Heart right ventricle (tissue), 16 donors: ENCODE results near the gene RBM33. TPM values are rescaled to one million over a fixed set of nuclear protein-coding genes. Genes with fewer than 3 reads are reported as not detected.

ENCODE experiments used
- ATAC-seq, 8 donors: fragments of 200-7000 bp; cut with Tn5 transposase; one replicate each; pipeline ENCODE4 v1.9.1; 2020; ENCODE audit warnings: mild to moderate bottlenecking in 8 of 8, moderate library complexity in 8 of 8, moderate number of reproducible peaks in 1 of 8
- DNase-seq, 2 donors: peaks; one replicate each; pipeline ENCODE4 v3.0.0-alpha.2; 2020
- H3K27ac ChIP-seq, 10 donors: fragments of 200-600 bp; sonication (generic) in 2 of 10; one replicate each; pipeline versions ENCODE4 v1.5.0 to v1.8.0; 2020 to 2022; ENCODE audit warnings: mild to moderate bottlenecking in 3 of 10
- H3K27me3 ChIP-seq, 7 donors: fragments of 200-600 bp; one replicate each; pipeline ENCODE4 v1.8.0; 2021 to 2022; ENCODE audit warnings: mild to moderate bottlenecking in 2 of 7
- H3K36me3 ChIP-seq, 9 donors: fragments of 200-600 bp; sonication (generic) in 1 of 9; one replicate each; pipeline versions ENCODE4 v1.5.0 to v1.8.0; 2020 to 2022; ENCODE audit warnings: mild to moderate bottlenecking in 2 of 9
- H3K4me1 ChIP-seq, 9 donors: fragments of 200-600 bp; sonication (generic) in 1 of 9; one replicate each; pipeline versions ENCODE4 v1.5.0 to v1.8.0; 2020 to 2022; ENCODE audit warnings: mild to moderate bottlenecking in 4 of 9
- H3K4me3 ChIP-seq, 10 donors: fragments of 200-600 bp; sonication (generic) in 2 of 10; one replicate each; pipeline versions ENCODE4 v1.5.0 to v1.8.0; 2020 to 2022; ENCODE audit warnings: mild to moderate bottlenecking in 7 of 10, moderate library complexity in 2 of 10
- H3K9me3 ChIP-seq, 11 donors: fragments of 200-600 bp in 10 of 11; sonication (generic) in 2 of 11; one replicate each; pipeline versions ENCODE4 v1.5.0 to v1.8.0; 2013 to 2022; ENCODE audit warnings: mild to moderate bottlenecking in 2 of 11, control low read depth in 1 of 11, moderate library complexity in 1 of 11
- CTCF ChIP-seq, 9 donors: fragments of 200-600 bp; sonication (generic) in 2 of 9; IDR thresholded peaks; one replicate each; pipeline versions ENCODE4 v1.5.0 to v1.8.0; 2021 to 2022; ENCODE audit warnings: antibody characterized with exemption in 9 of 9, mild to moderate bottlenecking in 5 of 9, moderate library complexity in 1 of 9
- WGBS, 2 donors: extraction: QIAGEN DNeasy Blood & Tissue Kit; methylation state at CpG; one replicate each; pipeline ENCODE4 v1.1.7; 2013; ENCODE audit warnings: inconsistent platforms in 1 of 2; 5-methylcytosine and 5-hydroxymethylcytosine counted together
- intact Hi-C, 10 donors: fragments of 100-400 bp; cut with DNase I; formaldehyde crosslinking; loops; one replicate each; pipeline versions ENCODE4 v1.11.1 to v1.14.2; 2022
- polyA plus RNA-seq, 2 donors: library from polyadenylated mRNA; stranded (reverse); fragments of 200-250 nt; gene quantifications; one replicate each; pipeline ENCODE4 v1.2.3, GENCODE V29; 2013
- total RNA-seq, 10 donors: library from RNA; stranded (reverse); fragmentation: NEBNext Ultra II Directional in 3 of 10; extraction: Animal tissue kit (Norgen Biotek cat#: 25700) in 3 of 10; gene quantifications; one replicate each; pipeline versions ENCODE4 v1.2.1 to v1.2.4, GENCODE V29; 2021 to 2023
- donor health status: Arrhythmogenic right ventricular cardiomyopathy.
- donor health status: ischemic (EF 13 %, LVEDD 7.1; RV severe dilation, severe dysfunction).
- donor health status: healthy with polysubstance abuse.
- donor health status: DM: no; HTN: yes; CAD: no.
- donor health status: DM: no; HTN: no; CAD: no.
- donor health status: ischemic (EF 25% LVEDD 6.9; RV normal size, moderate dysfunction).
- donor health status: ischemic (EF 25% LVEDD 5.7; RV mildly dilated, moderate dysfunction).
- donor health status: healthy.
- donor health status: DM: yes; HTN: yes; CAD: no.
- donor health status: Ischemic cardiomyopathy.
- donor health status: ischemic (EF 35%, LVEDD 5.7; RV mildly dilated, moderate dysfunction).
- donor health status: nonischemic (EF 11% LVEDD 7.7; RV severe dilation, severe dysfunction).
- donor health status: DM: yes; HTN: yes; CAD: no.
- donor health status: PGD.
- donor health status: ischemic (EF 29% LVEDD 5.4; RV normal size, mild dysfunction).
- donor health status: nonischemic (EF 23%, LVEDD 6.1; RV moderate dilation, normal function).

RBM33 gene
- total and polyA plus RNA-seq, 12 donors, result 9.5 to 44.6 (median 35.7) TPM

GRCh38 chr7:155788616-155789000 lies 144.1 kb downstream of the RBM33 start:
- H3K27ac ChIP-seq, result no peak overlapping the region
- peaks cover 0 to 23% (median 12%) of the 10 kb centered on the region in 7 donors for H3K27me3 ChIP-seq
- no peak overlapping the region for H3K4me3 ChIP-seq
- DNase-seq (no peak), ATAC-seq (peak in 2 of 8 donors; percentile 19 to 22)
- intact Hi-C loops, result no loop called here
- H3K36me3 ChIP-seq, result peaks cover 0 to 10% (median 6%) of the 10 kb centered on the region in 9 donors
- 90 to 92% methylated on average over 22 of the region's 22 CpGs for WGBS, 2 donors
- no peaks in the 10 kb centered on the region for H3K9me3 ChIP-seq
- no peak for TF ChIP-seq CTCF (IDR thresholded peaks at IDR 0.05)
- peaks cover 0 to 10% (median 0%) of the 10 kb centered on the region in 9 donors for H3K4me1 ChIP-seq

- Histone ChIP-seq H3K27me3 (peaks cover 0 to 23% (median 12%) of the 10 kb centered on the region in 7 donors), H3K27ac (no peak overlapping the region), H3K4me1 (peaks cover 0 to 10% (median 0%) of the 10 kb centered on the region in 9 donors), H3K36me3 (peaks cover 0 to 5% (median 1%) of the 10 kb centered on the region in 9 donors), H3K4me3 (no peak overlapping the region), H3K9me3 (no peaks in the 10 kb centered on the region)
- no peak for DNase-seq
- intact Hi-C loops, result no loop called here
- peak in 1 of 8 donors; percentile 32 for ATAC-seq
- 86 to 88% methylated on average over 29 of the region's 29 CpGs for WGBS, 2 donors
- TF ChIP-seq CTCF (IDR thresholded peaks at IDR 0.05), result no peak
Observed at GRCh38 chr7:155789001-155789725, 144.7 kb downstream of the RBM33 start.

GRCh38 chr7:155790666-155791065 lies 146.2 kb downstream of the RBM33 start:
- 62 to 71% methylated on average over 8 of the region's 8 CpGs for WGBS, 2 donors
- H3K4me1 ChIP-seq, result peaks cover 0 to 10% (median 0%) of the 10 kb centered on the region in 9 donors
- H3K4me3 ChIP-seq, result no peak overlapping the region
- H3K27me3 ChIP-seq, result peaks cover 0 to 28% (median 17%) of the 10 kb centered on the region in 7 donors
- no peak for ATAC-seq
- DNase-seq, result no peak
- no peak for TF ChIP-seq CTCF (IDR thresholded peaks at IDR 0.05)
- H3K27ac ChIP-seq, result no peak overlapping the region
- H3K36me3 ChIP-seq, result no peaks in the 10 kb centered on the region
- no peaks in the 10 kb centered on the region for H3K9me3 ChIP-seq
- intact Hi-C loops, result loop anchor here in 6 of 10 donors (10.0 kb wide), 4 partner anchors 974 to 1484 kb away; no protein-coding TSS in a partner anchor

GRCh38 chr7:155791214-155791737 lies 146.8 kb downstream of the RBM33 start:
- no peak overlapping the region for H3K4me3 ChIP-seq
- peaks cover 4 to 34% (median 23%) of the 10 kb centered on the region in 7 donors for H3K27me3 ChIP-seq
- intact Hi-C loops, result loop anchor here in 6 of 10 donors (10.0 kb wide), 4 partner anchors 974 to 1484 kb away; no protein-coding TSS in a partner anchor
- no peaks in the 10 kb centered on the region for H3K9me3 ChIP-seq
- no peak overlapping the region for H3K27ac ChIP-seq
- H3K4me1 ChIP-seq, result peaks cover 0 to 10% (median 0%) of the 10 kb centered on the region in 9 donors
- DNase-seq (no peak), ATAC-seq (no peak)
- no peak for TF ChIP-seq CTCF (IDR thresholded peaks at IDR 0.05)
- 75 to 81% methylated on average over 19 of the region's 19 CpGs for WGBS, 2 donors
- H3K36me3 ChIP-seq, result no peaks in the 10 kb centered on the region
